ENCODE measurements around the gene MET. TPM values are rescaled to one million over a fixed set of nuclear protein-coding genes. Genes with fewer than 3 reads are reported as not detected.

The MET gene
- total and polyA plus RNA-seq, 2 donors: 1.4 to 12.0 TPM

GRCh38 chr7:116689790-116690259 lies 17.8 kb downstream of the MET start:
- no peaks in the 10 kb centered on the region for H3K27me3 ChIP-seq (ENCODE audit: control insufficient read depth in 2 of 2, insufficient read depth in 1 of 2, low read length in 1 of 2)
- DNase-seq (ENCODE audit: low read depth in 6 of 9, low spot score in 9 of 9): no peak

GRCh38 chr7:116691664-116692063 lies 19.7 kb downstream of the MET start:
- H3K4me3 ChIP-seq (ENCODE audit: low read length in 2 of 2): no peak overlapping the region
- H3K9me3 ChIP-seq (ENCODE audit: control insufficient read depth in 2 of 2, insufficient read depth in 1 of 2, low read length in 1 of 2): no peaks in the 10 kb centered on the region
- 93% methylated on average over 3 of the region's 3 CpGs for WGBS
- no peaks in the 10 kb centered on the region for H3K4me1 ChIP-seq (ENCODE audit: control insufficient read depth in 2 of 2, insufficient read depth in 2 of 2, low read length in 2 of 2)
- no peaks in the 10 kb centered on the region for H3K36me3 ChIP-seq (ENCODE audit: control insufficient read depth in 2 of 2, insufficient read depth in 2 of 2, low read length in 1 of 2)
- no peak for DNase-seq (ENCODE audit: low read depth in 6 of 9, low spot score in 9 of 9)
- no peaks in the 10 kb centered on the region for H3K27me3 ChIP-seq (ENCODE audit: control insufficient read depth in 2 of 2, insufficient read depth in 1 of 2, low read length in 1 of 2)
- no peak overlapping the region for H3K27ac ChIP-seq (ENCODE audit: low read depth in 1 of 2, low read length in 1 of 2)

More at GRCh38 chr7:116689790-116690259, 17.8 kb downstream of the MET start:
- H3K4me3 ChIP-seq (ENCODE audit: low read length in 2 of 2): no peak overlapping the region
- H3K27ac ChIP-seq (ENCODE audit: low read depth in 1 of 2, low read length in 1 of 2): no peak overlapping the region
- H3K9me3 ChIP-seq (ENCODE audit: control insufficient read depth in 2 of 2, insufficient read depth in 1 of 2, low read length in 1 of 2): no peaks in the 10 kb centered on the region
- WGBS: 15% methylated on average over 4 of the region's 4 CpGs
- no peaks in the 10 kb centered on the region for H3K4me1 ChIP-seq (ENCODE audit: control insufficient read depth in 2 of 2, insufficient read depth in 2 of 2, low read length in 2 of 2)
- no peaks in the 10 kb centered on the region for H3K36me3 ChIP-seq (ENCODE audit: control insufficient read depth in 2 of 2, insufficient read depth in 2 of 2, low read length in 1 of 2)

DNA sequence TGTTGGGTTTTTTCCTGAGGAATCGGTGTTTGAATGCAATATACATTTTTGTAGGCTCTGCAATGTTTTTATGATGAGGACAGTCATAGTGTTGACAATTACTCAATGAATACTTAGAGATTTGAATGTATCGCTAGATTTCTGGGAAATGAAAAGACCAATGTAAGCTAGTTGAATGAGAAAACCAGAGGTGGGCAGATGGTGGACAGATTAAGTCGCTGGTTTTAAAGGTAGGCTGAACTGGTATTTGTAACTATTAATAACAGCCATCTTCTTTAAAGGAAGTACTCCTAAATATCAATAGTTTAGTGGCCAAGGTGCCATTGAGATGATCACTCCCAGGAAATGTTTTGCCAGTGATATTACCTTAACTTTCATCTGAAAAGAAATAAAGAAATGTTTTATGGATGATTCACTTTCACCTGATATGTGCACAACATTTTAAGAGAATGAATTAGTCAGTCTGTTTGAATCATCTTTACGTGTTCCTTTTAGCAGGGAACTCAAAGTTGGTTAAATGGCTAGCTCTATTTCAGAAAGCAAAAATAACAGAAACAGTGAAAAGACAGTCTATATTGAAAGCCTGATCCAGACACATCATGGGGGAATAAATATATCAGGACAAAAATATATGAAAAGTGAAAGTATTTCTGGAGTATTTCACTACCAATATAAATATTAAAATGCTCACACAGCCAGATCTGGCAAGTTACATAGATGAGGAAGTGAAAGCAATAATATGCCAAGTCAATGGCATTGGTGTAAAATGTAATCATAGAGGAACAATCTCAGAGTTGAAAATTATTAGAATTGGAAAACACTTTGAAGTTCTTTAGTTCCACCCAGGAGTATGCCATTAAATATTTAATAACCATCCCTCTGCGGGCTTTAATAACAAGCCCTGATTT lies 20.7 kb downstream of the MET start:
- H3K4me1 ChIP-seq (ENCODE audit: control insufficient read depth in 2 of 2, insufficient read depth in 2 of 2, low read length in 2 of 2): no peaks in the 10 kb centered on the region
- H3K4me3 ChIP-seq (ENCODE audit: low read length in 2 of 2): no peak overlapping the region
- H3K27me3 ChIP-seq (ENCODE audit: control insufficient read depth in 2 of 2, insufficient read depth in 1 of 2, low read length in 1 of 2): no peaks in the 10 kb centered on the region
- H3K36me3 ChIP-seq (ENCODE audit: control insufficient read depth in 2 of 2, insufficient read depth in 2 of 2, low read length in 1 of 2): no peaks in the 10 kb centered on the region
- no peak for DNase-seq (ENCODE audit: low read depth in 6 of 9, low spot score in 9 of 9)
- no peak overlapping the region for H3K27ac ChIP-seq (ENCODE audit: low read depth in 1 of 2, low read length in 1 of 2)
- H3K9me3 ChIP-seq (ENCODE audit: control insufficient read depth in 2 of 2, insufficient read depth in 1 of 2, low read length in 1 of 2): no peaks in the 10 kb centered on the region
- 93% methylated on average over 5 of the region's 5 CpGs for WGBS

- DNase-seq (ENCODE audit: low read depth in 6 of 9, low spot score in 9 of 9): peak in 1 of 9 donors; percentile 6
- Histone ChIP-seq H3K9me3 (ENCODE audit: control insufficient read depth in 2 of 2, insufficient read depth in 1 of 2, low read length in 1 of 2) (no peaks in the 10 kb centered on the region), H3K4me1 (ENCODE audit: control insufficient read depth in 2 of 2, insufficient read depth in 2 of 2, low read length in 2 of 2) (no peaks in the 10 kb centered on the region), H3K27me3 (ENCODE audit: control insufficient read depth in 2 of 2, insufficient read depth in 1 of 2, low read length in 1 of 2) (no peaks in the 10 kb centered on the region), H3K4me3 (ENCODE audit: low read length in 2 of 2) (no peak overlapping the region), H3K27ac (ENCODE audit: low read depth in 1 of 2, low read length in 1 of 2) (no peak overlapping the region), H3K36me3 (ENCODE audit: control insufficient read depth in 2 of 2, insufficient read depth in 2 of 2, low read length in 1 of 2) (no peaks in the 10 kb centered on the region)
- WGBS: 79% methylated on average over 5 of the region's 5 CpGs
These were observed 24.7 kb downstream of the MET start for GRCh38 chr7:116696707-116697106.

GRCh38 chr7:116697152-116697551 lies 25.2 kb downstream of the MET start:
- no peak overlapping the region for H3K4me3 ChIP-seq (ENCODE audit: low read length in 2 of 2)
- H3K27me3 ChIP-seq (ENCODE audit: control insufficient read depth in 2 of 2, insufficient read depth in 1 of 2, low read length in 1 of 2): no peaks in the 10 kb centered on the region
- WGBS: 97% methylated on average over 1 of the region's 1 CpG
- H3K9me3 ChIP-seq (ENCODE audit: control insufficient read depth in 2 of 2, insufficient read depth in 1 of 2, low read length in 1 of 2): no peaks in the 10 kb centered on the region
- no peaks in the 10 kb centered on the region for H3K36me3 ChIP-seq (ENCODE audit: control insufficient read depth in 2 of 2, insufficient read depth in 2 of 2, low read length in 1 of 2)
- DNase-seq (ENCODE audit: low read depth in 6 of 9, low spot score in 9 of 9): no peak
- H3K27ac ChIP-seq (ENCODE audit: low read depth in 1 of 2, low read length in 1 of 2): no peak overlapping the region
- H3K4me1 ChIP-seq (ENCODE audit: control insufficient read depth in 2 of 2, insufficient read depth in 2 of 2, low read length in 2 of 2): no peaks in the 10 kb centered on the region

- 88% methylated on average over 1 of the region's 1 CpG for WGBS
- H3K27me3 ChIP-seq (ENCODE audit: control insufficient read depth in 2 of 2, insufficient read depth in 1 of 2, low read length in 1 of 2): no peaks in the 10 kb centered on the region
- no peak overlapping the region for H3K4me3 ChIP-seq (ENCODE audit: low read length in 2 of 2)
- no peak for DNase-seq (ENCODE audit: low read depth in 6 of 9, low spot score in 9 of 9)
- no peaks in the 10 kb centered on the region for H3K36me3 ChIP-seq (ENCODE audit: control insufficient read depth in 2 of 2, insufficient read depth in 2 of 2, low read length in 1 of 2)
- no peak overlapping the region for H3K27ac ChIP-seq (ENCODE audit: low read depth in 1 of 2, low read length in 1 of 2)
- no peaks in the 10 kb centered on the region for H3K4me1 ChIP-seq (ENCODE audit: control insufficient read depth in 2 of 2, insufficient read depth in 2 of 2, low read length in 2 of 2)
- no peaks in the 10 kb centered on the region for H3K9me3 ChIP-seq (ENCODE audit: control insufficient read depth in 2 of 2, insufficient read depth in 1 of 2, low read length in 1 of 2)
These were observed 25.8 kb downstream of the MET start for GRCh38 chr7:116697761-116698160.

- H3K27me3 ChIP-seq (ENCODE audit: control insufficient read depth in 2 of 2, insufficient read depth in 1 of 2, low read length in 1 of 2): no peaks in the 10 kb centered on the region
- H3K4me1 ChIP-seq (ENCODE audit: control insufficient read depth in 2 of 2, insufficient read depth in 2 of 2, low read length in 2 of 2): no peaks in the 10 kb centered on the region
- H3K27ac ChIP-seq (ENCODE audit: low read depth in 1 of 2, low read length in 1 of 2): no peak overlapping the region
- WGBS: 91% methylated on average over 2 of the region's 2 CpGs
- no peak for DNase-seq (ENCODE audit: low read depth in 6 of 9, low spot score in 9 of 9)
- H3K36me3 ChIP-seq (ENCODE audit: control insufficient read depth in 2 of 2, insufficient read depth in 2 of 2, low read length in 1 of 2): no peaks in the 10 kb centered on the region
- H3K4me3 ChIP-seq (ENCODE audit: low read length in 2 of 2): no peak overlapping the region
- H3K9me3 ChIP-seq (ENCODE audit: control insufficient read depth in 2 of 2, insufficient read depth in 1 of 2, low read length in 1 of 2): no peaks in the 10 kb centered on the region
These were observed 26.4 kb downstream of the MET start for GRCh38 chr7:116698396-116698795.

- H3K4me3 ChIP-seq (ENCODE audit: low read length in 2 of 2): no peak overlapping the region
- H3K27ac ChIP-seq (ENCODE audit: low read depth in 1 of 2, low read length in 1 of 2): no peak overlapping the region
- H3K9me3 ChIP-seq (ENCODE audit: control insufficient read depth in 2 of 2, insufficient read depth in 1 of 2, low read length in 1 of 2): no peaks in the 10 kb centered on the region
- H3K27me3 ChIP-seq (ENCODE audit: control insufficient read depth in 2 of 2, insufficient read depth in 1 of 2, low read length in 1 of 2): no peaks in the 10 kb centered on the region
- no peaks in the 10 kb centered on the region for H3K4me1 ChIP-seq (ENCODE audit: control insufficient read depth in 2 of 2, insufficient read depth in 2 of 2, low read length in 2 of 2)
- no peaks in the 10 kb centered on the region for H3K36me3 ChIP-seq (ENCODE audit: control insufficient read depth in 2 of 2, insufficient read depth in 2 of 2, low read length in 1 of 2)
- DNase-seq (ENCODE audit: low read depth in 6 of 9, low spot score in 9 of 9): no peak
- 96% methylated on average over 12 of the region's 12 CpGs for WGBS
These were observed 27.1 kb downstream of the MET start for GRCh38 chr7:116698930-116699721.

- no peak overlapping the region for H3K4me3 ChIP-seq (ENCODE audit: low read length in 2 of 2)
- no peaks in the 10 kb centered on the region for H3K4me1 ChIP-seq (ENCODE audit: control insufficient read depth in 2 of 2, insufficient read depth in 2 of 2, low read length in 2 of 2)
- no peaks in the 10 kb centered on the region for H3K36me3 ChIP-seq (ENCODE audit: control insufficient read depth in 2 of 2, insufficient read depth in 2 of 2, low read length in 1 of 2)
- WGBS: 95% methylated on average over 6 of the region's 6 CpGs
- no peak for DNase-seq (ENCODE audit: low read depth in 6 of 9, low spot score in 9 of 9)
- no peaks in the 10 kb centered on the region for H3K9me3 ChIP-seq (ENCODE audit: control insufficient read depth in 2 of 2, insufficient read depth in 1 of 2, low read length in 1 of 2)
- H3K27me3 ChIP-seq (ENCODE audit: control insufficient read depth in 2 of 2, insufficient read depth in 1 of 2, low read length in 1 of 2): no peaks in the 10 kb centered on the region
- no peak overlapping the region for H3K27ac ChIP-seq (ENCODE audit: low read depth in 1 of 2, low read length in 1 of 2)
These were observed 27.7 kb downstream of the MET start for GRCh38 chr7:116699722-116700120.
